Measurements from ENCODE around the gene HINT3. TPM values are rescaled to one million over a fixed set of nuclear protein-coding genes. Genes with fewer than 3 reads are reported as not detected.

The HINT3 gene
- total RNA-seq, 4 donors from 2014 or later = 10.6 to 23.6 (median 20.2) TPM

DNA sequence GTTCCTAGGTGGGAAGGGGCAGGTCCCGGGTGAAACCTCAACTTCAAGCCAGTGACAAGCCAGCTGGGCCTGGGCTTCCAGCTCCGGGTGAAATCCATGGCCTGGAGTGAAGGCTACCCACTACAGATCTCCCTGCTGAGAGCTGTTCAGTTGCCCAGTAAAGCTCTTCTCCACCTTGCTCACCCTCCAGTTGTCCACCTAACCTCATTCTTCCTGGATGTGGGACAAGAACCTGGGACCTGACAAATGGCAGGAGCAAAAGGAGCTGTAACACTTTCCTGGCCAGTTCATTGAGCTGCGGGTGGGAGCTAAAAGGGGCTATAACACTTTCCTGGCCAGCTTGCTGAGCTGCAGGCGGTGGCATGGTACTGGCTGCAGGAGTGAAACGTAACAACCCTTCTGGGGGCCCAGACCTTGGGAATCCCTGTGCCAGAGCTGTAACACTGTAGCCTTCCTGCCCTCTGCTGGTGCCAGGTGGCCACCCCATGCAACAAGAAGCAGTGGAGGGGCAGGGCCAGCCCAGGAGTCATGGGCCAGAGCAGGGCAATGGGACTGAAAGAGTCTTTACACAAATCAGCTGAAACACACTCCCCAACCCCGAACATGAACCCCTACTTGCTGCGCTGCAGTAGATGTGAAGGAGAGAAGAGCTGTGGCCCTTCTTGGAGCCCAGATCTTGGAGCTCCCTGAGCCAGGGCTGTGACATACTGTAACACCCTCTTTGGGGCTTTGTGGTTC, 3.6 kb upstream of the HINT3 start:
- ATAC-seq (ENCODE audit: low FRiP score) = no peak
- no peak for DNase-seq (ENCODE audit: low spot score)
- TF ChIP-seq, protein P1, sequence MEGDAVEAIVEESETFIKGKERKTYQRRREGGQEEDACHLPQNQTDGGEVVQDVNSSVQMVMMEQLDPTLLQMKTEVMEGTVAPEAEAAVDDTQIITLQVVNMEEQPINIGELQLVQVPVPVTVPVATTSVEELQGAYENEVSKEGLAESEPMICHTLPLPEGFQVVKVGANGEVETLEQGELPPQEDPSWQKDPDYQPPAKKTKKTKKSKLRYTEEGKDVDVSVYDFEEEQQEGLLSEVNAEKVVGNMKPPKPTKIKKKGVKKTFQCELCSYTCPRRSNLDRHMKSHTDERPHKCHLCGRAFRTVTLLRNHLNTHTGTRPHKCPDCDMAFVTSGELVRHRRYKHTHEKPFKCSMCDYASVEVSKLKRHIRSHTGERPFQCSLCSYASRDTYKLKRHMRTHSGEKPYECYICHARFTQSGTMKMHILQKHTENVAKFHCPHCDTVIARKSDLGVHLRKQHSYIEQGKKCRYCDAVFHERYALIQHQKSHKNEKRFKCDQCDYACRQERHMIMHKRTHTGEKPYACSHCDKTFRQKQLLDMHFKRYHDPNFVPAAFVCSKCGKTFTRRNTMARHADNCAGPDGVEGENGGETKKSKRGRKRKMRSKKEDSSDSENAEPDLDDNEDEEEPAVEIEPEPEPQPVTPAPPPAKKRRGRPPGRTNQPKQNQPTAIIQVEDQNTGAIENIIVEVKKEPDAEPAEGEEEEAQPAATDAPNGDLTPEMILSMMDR (IDR thresholded peaks at IDR 0.05) = no peak

DNA sequence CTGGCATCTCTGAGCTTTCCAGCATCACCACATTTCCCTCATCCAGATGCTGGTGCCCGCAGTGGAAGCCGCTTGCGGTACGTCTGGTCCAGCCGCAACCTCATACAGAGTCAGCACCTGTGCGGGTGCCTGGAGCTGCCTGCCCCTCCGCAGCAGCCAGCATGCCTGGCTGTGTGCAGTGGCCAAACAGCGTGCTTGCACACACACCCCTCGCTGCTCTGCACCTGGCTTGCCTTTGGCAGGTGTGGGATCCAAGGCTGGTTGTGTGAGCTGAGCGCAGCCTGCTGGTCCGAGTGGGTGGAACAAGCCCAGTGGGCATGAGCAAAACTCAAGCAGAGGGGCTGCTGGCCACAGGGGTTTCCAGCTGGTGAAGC, 3.1 kb upstream of the HINT3 start:
- DNase-seq (ENCODE audit: low spot score) (no peak), ATAC-seq (ENCODE audit: low FRiP score) (no peak)
- TF ChIP-seq, protein P1 (IDR thresholded peaks at IDR 0.05) = no peak

DNA sequence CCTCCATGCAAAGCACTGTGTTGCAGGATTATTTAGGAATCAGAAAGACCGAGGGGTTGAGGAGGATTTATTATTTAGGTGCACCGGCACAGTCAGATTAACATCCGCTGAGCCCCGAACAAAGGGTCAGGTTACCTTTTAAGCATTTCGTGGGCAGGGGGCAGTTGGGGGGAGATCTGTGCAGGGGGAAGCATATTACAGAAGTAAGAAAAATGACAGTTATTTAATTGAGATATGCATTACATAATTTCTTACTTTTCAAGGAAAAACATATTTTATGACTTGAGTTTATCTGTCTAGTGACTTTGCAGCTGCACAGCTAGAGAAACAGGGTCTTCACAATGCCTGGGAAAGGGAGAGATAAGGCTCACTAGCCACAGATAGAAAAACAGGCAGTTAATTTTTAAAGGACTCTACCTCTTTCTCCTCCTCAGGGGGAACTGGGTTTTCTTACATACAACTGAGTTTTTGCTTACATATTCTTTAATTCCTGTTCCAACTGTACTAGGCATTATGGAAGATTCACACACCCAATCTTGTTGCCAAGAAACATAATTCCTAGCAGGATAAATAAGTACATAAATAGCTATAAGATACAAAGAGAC, 1.7 kb upstream of the HINT3 start:
- ATAC-seq (ENCODE audit: low FRiP score) (no peak), DNase-seq (ENCODE audit: low spot score) (no peak)
- TF ChIP-seq, protein P1 (IDR thresholded peaks at IDR 0.05) = no peak

DNA sequence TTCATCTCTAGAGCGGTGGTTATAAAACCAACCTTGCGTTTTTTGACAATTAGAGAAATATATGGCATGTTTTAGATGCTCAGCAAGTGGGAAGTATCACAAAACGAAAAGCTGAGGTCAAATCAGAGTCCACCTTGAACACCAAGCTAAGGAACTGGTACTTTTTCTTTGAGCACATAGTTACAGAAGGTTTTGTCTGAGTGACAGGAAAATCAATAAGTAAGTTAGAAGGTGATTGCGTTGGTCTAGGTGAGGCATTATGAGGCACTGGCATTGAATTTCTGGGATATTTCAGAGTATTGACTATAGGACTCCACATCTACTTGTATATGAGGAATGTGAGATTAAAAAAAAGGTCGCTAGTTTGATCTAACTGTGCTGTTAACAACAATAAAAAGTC, 597 bp upstream of the HINT3 start:
- TF ChIP-seq, protein P1 (IDR thresholded peaks at IDR 0.05) = no peak
- ATAC-seq (ENCODE audit: low FRiP score) (no peak), DNase-seq (ENCODE audit: low spot score) (no peak)

DNA sequence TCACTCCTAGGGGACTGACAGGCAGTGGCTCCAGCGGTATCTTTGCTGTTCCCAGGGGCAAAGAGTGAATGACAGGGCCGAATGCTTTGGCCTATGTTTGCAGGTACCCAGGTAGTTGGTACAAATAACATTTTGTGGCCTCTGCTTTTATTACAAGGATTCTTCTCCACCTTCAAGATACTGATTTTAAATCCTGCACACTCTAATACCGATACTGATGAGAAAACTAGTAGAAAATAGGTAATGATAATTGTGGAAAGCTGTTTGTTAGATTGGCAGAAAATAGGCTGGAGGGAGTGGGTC, 772 bp downstream of the HINT3 start:
- DNase-seq (ENCODE audit: low spot score) = no peak
- ATAC-seq (ENCODE audit: low FRiP score) = no peak
- TF ChIP-seq, protein P1 (IDR thresholded peaks at IDR 0.05) = no peak

DNA sequence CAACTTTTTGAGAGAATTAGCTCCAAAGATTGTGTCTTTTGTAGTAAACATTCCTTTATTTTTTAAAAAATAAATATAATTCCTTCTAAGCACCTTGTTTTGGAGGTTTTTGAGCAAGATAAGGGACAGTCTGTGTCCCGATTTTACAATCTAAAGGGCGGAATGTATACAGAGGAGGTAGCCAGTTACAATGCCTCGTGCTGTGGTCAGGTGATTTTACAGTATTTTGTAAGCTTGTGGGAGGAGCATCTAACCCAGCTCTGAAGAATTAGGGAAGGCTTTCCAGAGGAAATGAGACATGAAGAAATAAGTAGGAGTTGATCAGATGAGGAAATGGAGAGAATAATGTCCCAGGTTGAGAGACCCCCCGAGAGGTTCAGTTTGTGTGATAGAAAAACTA, 1.3 kb downstream of the HINT3 start:
- DNase-seq (ENCODE audit: low spot score) (no peak), ATAC-seq (ENCODE audit: low FRiP score) (peak; percentile 48)
- TF ChIP-seq, protein P1 (IDR thresholded peaks at IDR 0.05) = no peak

DNA sequence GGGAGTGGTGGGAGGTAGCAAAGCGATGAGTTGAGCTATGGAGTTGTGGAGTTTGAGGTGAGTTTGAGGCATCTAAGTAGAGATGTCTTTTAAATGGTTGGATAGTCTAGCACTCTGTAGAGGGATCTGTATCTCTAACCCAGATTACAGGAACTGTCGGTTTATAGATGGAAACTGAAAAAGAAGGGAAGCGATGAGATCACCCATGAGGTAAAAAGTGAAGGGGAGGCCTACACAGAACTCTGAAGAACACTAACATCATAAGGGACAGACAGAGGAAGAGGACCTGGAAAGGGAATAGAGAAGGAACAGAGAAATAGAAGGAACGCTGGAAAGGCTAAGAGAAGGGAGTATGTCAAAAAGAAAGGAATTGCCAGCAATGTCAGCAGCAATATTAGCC, 2.5 kb downstream of the HINT3 start:
- DNase-seq (ENCODE audit: low spot score) (no peak), ATAC-seq (ENCODE audit: low FRiP score) (no peak)
- TF ChIP-seq, protein P1 (IDR thresholded peaks at IDR 0.05) = no peak
